GM12878 (cell line): ENCODE data around the gene IVD. TPM values are rescaled to one million over a fixed set of nuclear protein-coding genes. Genes with fewer than 3 reads are reported as not detected.

Source experiments
- ATAC-seq: fragments of 200-7000 bp; cut with Tn5 transposase; 3 replicates; pipeline ENCODE4 v1.9.1; 2020; ENCODE audit warnings: mild to moderate bottlenecking, moderate library complexity
- BruUV-seq: library from RNA; stranded (reverse); fragments of 400-500 nt; replicated peaks from 2 replicates; lab custom pipeline; 2021; lab: Mats Ljungman, UMichigan
- CTCF ChIA-PET: fragments of 300-600 bp; sonication (Branson Sonifier 250); formaldehyde crosslinking; extraction: SDS; loops from one replicate; lab custom pipeline; 2021; ENCODE audit warnings: inconsistent platforms; lab: Yijun Ruan, JAX
- POLR2A ChIA-PET: fragments of 350-600 bp; formaldehyde crosslinking; extraction: SDS; loops from one replicate; lab custom pipeline; 2021; ENCODE audit warnings: inconsistent platforms; lab: Charles Lee
- RAD21 ChIA-PET: fragments of 300-600 bp; sonication (Branson Sonifier 250); formaldehyde crosslinking; loops from one replicate; lab custom pipeline; 2023; ENCODE audit warnings: antibody characterized with exemption; ENCODE audit not compliant: unreplicated experiment; lab: Charles Lee
- SMC1A ChIA-PET: fragments of 300-600 bp; sonication (Branson Sonifier 250); formaldehyde crosslinking; loops from one replicate; lab custom pipeline; 2023; ENCODE audit not compliant: unreplicated experiment, uncharacterized antibody; lab: Charles Lee
- DNase-seq: peaks from one replicate; pipeline ENCODE4 v3.0.0-alpha.2; 2011; ENCODE audit warnings: low read depth, low spot score
- FAIRE-seq: peaks from 3 replicates; lab custom pipeline; 2011; peaks lifted over from hg19 to GRCh38; lab: Jason Lieb, UNC
- H2AFZ ChIP-seq: 2 replicates; pipeline ENCODE4 v1.6.0; 2011; ENCODE audit warnings: low read depth, low read length, control low read depth; ENCODE audit not compliant: control insufficient read depth
- H3K27ac ChIP-seq: 2 replicates; pipeline ENCODE4 v1.5.1; 2011; ENCODE audit warnings: control low read depth; ENCODE audit not compliant: control insufficient read depth, insufficient read depth
- H3K27me3 ChIP-seq, 2 experiments: replicated peaks in 1 of 2; 2 replicates each; pipeline versions ENCODE4 v1.6.0 to v1.6.1; 2011; ENCODE audit warnings: low read length in 1 of 2; ENCODE audit not compliant: control insufficient read depth in 2 of 2, insufficient read depth in 2 of 2
- H3K36me3 ChIP-seq, 2 experiments: 2 replicates each; pipeline ENCODE4 v1.5.1; 2011; ENCODE audit warnings: low read length in 1 of 2; ENCODE audit not compliant: control insufficient read depth in 2 of 2, insufficient read depth in 2 of 2
- H3K4me1 ChIP-seq: 2 replicates; pipeline ENCODE4 v1.6.1; 2011; ENCODE audit warnings: mild to moderate bottlenecking, low read length, moderate library complexity, mixed read lengths; ENCODE audit not compliant: control insufficient read depth, insufficient read depth
- H3K4me2 ChIP-seq: 2 replicates; pipeline ENCODE4 v1.6.0; 2011; ENCODE audit warnings: control low read depth; ENCODE audit not compliant: control insufficient read depth, insufficient read depth
- H3K4me3 ChIP-seq: fragments of 200-600 bp; sonication (generic); 2 replicates; pipeline ENCODE4 v1.5.1; 2016
- H3K79me2 ChIP-seq: 2 replicates; pipeline ENCODE4 v1.6.0; 2011; ENCODE audit warnings: low read length; ENCODE audit not compliant: control insufficient read depth, insufficient read depth
- H3K9ac ChIP-seq: 2 replicates; pipeline ENCODE4 v1.8.0; 2011; ENCODE audit warnings: low read length, control low read depth, mixed read lengths; ENCODE audit not compliant: control insufficient read depth, insufficient read depth
- H3K9me3 ChIP-seq: replicated peaks from 3 replicates; pipeline ENCODE4 v1.5.1; 2011; ENCODE audit warnings: mild to moderate bottlenecking, low read length; ENCODE audit not compliant: control insufficient read depth, insufficient read depth
- H4K20me1 ChIP-seq: 2 replicates; pipeline ENCODE4 v1.6.0; 2011; ENCODE audit not compliant: control insufficient read depth, insufficient read depth
- CBFB ChIP-seq: IDR thresholded peaks from 2 replicates; pipeline ENCODE4 v1.6.1; 2016; ENCODE audit warnings: antibody characterized with exemption, low read depth
- EP300 ChIP-seq, 2 experiments: fragments of 150-350 bp in 1 of 2; IDR thresholded peaks; 2 replicates each; pipeline ENCODE4 v1.6.1; 2011 to 2012; ENCODE audit warnings: low read depth in 2 of 2, low read length in 2 of 2, borderline replicate concordance in 1 of 2, improper control_type of control experiment in 1 of 2, inconsistent platforms in 1 of 2; ENCODE audit not compliant: control insufficient read depth in 1 of 2
- HDGF ChIP-seq: fragments of 450-650 bp; IDR thresholded peaks from 2 replicates; pipeline ENCODE4 v1.6.1; 2016; ENCODE audit warnings: antibody characterized with exemption
- MYB ChIP-seq: fragments of 150-350 bp; IDR thresholded peaks from 2 replicates; pipeline ENCODE4 v1.6.1; 2014; ENCODE audit warnings: mild to moderate bottlenecking, low read depth, low read length, borderline replicate concordance
- NBN ChIP-seq: fragments of 450-650 bp; IDR thresholded peaks from 2 replicates; pipeline ENCODE4 v1.6.1; 2016
- NFYA ChIP-seq: IDR thresholded peaks from 2 replicates; pipeline ENCODE4 v1.6.1; 2011; ENCODE audit warnings: low read depth, mild to moderate bottlenecking, low read length, improper control_type of control experiment, borderline replicate concordance
- RAD21 ChIP-seq: IDR thresholded peaks from 2 replicates; pipeline ENCODE4 v1.6.1; 2011; ENCODE audit warnings: mild to moderate bottlenecking, low read depth, low read length, moderate library complexity; ENCODE audit not compliant: insufficient read depth
- SP1 ChIP-seq: IDR thresholded peaks from one replicate; pipeline ENCODE4 v1.6.1; 2011; ENCODE audit warnings: low read depth, low read length
- ZNF217 ChIP-seq: fragments of 450-650 bp; IDR thresholded peaks from 2 replicates; pipeline ENCODE4 v1.6.1; 2017; ENCODE audit warnings: antibody characterized with exemption, mild to moderate bottlenecking
- ZNF274 ChIP-seq: IDR thresholded peaks from one replicate; pipeline ENCODE4 v1.8.0; 2011; ENCODE audit not compliant: insufficient read length, insufficient read depth
- ZNF622 ChIP-seq: fragments of 450-650 bp; IDR thresholded peaks from 2 replicates; pipeline ENCODE4 v1.6.1; 2017; ENCODE audit warnings: mild to moderate bottlenecking, inconsistent platforms
- WGBS: methylation state at CpG from one replicate; pipeline ENCODE4 v1.1.6; 2016; ENCODE audit warnings: low lambda C conversion rate; ENCODE audit not compliant: insufficient replicate concordance, insufficient coverage; ENCODE audit errors: missing lambda C conversion rate; 5-methylcytosine and 5-hydroxymethylcytosine counted together
- in situ Hi-C: fragments of 300-500 bp; cut with MboI; formaldehyde crosslinking; loops from 9 replicates; pipeline ENCODE4 v1.14.3; 2018; ENCODE audit warnings: mixed read lengths
- intact Hi-C: fragments of 100-400 bp; cut with micrococcal nuclease; formaldehyde crosslinking; loops from one replicate; pipeline ENCODE4 v1.14.2; 2022; ENCODE audit not compliant: unreplicated experiment
- polyA plus RNA-seq, 11 experiments: library from polyadenylated mRNA; depleted of rRNA in 4 of 11; unstranded in 6 of 11; stranded (reverse) in 5 of 11; fragments of >200 nt; fragmentation: Nextera tagmentation in 4 of 11; fragmentation: Illumina TruSeq in 1 of 11; extraction: Ambion mirVana in 4 of 11; extraction: Trizol in 1 of 11; gene quantifications; 1 replicate in 1 of 11; 2 replicates in 10 of 11; pipeline versions ENCODE4 v1.2.1 to v1.2.3, GENCODE V29; 2011 to 2016; ENCODE audit warnings: inconsistent platforms in 2 of 11, missing spikeins in 2 of 11, low read depth in 1 of 11
- total RNA-seq, 4 experiments: library from RNA; depleted of rRNA in 3 of 4; stranded (reverse); fragments of >200 nt in 3 of 4; fragmentation: Illumina TruSeq in 1 of 4; extraction: Trizol in 1 of 4; gene quantifications; 2 replicates each; pipeline versions ENCODE4 v1.2.1 to v1.2.3, GENCODE V29; 2013 to 2021
- TF ChIP-seq, protein P1 (sequence below): fragments of 150-350 bp; IDR thresholded peaks from 2 replicates; pipeline ENCODE4 v1.6.1; 2014; ENCODE audit warnings: mild to moderate bottlenecking, low read depth, low read length
- TF ChIP-seq, protein P2 (sequence below): fragments of 450-650 bp; IDR thresholded peaks from 2 replicates; pipeline ENCODE4 v1.6.1; 2016; ENCODE audit warnings: mild to moderate bottlenecking
- TF ChIP-seq, protein P3 (sequence below): fragments of 450-650 bp; IDR thresholded peaks from 2 replicates; pipeline ENCODE4 v1.6.1; 2018; ENCODE audit warnings: borderline replicate concordance, mild to moderate bottlenecking; ENCODE audit not compliant: partially characterized antibody

Gene IVD
- total and polyA plus RNA-seq, 10 of the 15 experiments (the other 5 are each of a cell fraction or from before 2014, with no cell fraction given) = 5.3 to 59.8 (median 45.7) TPM

DNA sequence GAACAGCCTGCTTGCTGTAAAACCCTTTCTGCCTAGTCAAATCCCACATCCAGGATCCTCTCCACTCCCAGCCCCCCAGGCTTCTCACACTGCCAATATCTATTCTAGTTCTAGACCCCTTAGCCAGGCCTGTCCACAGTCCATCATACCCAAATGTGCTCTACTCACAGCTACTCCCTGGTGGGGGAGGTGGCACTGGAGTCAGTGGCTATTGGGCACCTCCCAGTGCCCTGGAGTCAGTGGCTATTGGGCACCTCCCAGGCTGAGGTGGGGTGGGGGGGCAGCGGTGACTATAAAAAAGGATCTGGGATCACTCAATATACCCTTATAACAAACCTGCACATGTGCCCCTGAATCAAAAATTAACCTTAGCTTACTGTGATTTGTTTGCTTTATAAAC lies 48.3 kb upstream of the IVD start:
- FAIRE-seq = no peak
- H3K9ac ChIP-seq = no peak overlapping the region
- H2AFZ ChIP-seq = no peak overlapping the region
- peaks cover 5% of the 10 kb centered on the region; the same call in 1 of the 2 replicates for H3K4me1 ChIP-seq
- POLR2A ChIA-PET = no interaction called here
- H3K4me3 ChIP-seq = no peak overlapping the region
- no TSS peak for BruUV-seq
- H3K79me2 ChIP-seq = no peaks in the 10 kb centered on the region
- 0% methylated on average over 1 of the region's 1 CpG for WGBS
- H3K27me3 ChIP-seq = peaks cover 0 to 6% of the 10 kb centered on the region in 2 experiments; a peak in 3 of 4 replicates
- intact Hi-C loops = no loop called here
- H3K36me3 ChIP-seq = no peaks in the 10 kb centered on the region
- RAD21 ChIA-PET = no interaction called here
- H3K4me2 ChIP-seq = no peak overlapping the region
- SMC1A ChIA-PET = interaction anchor here (0.7 kb wide), 1 partner anchor 51 kb away, joined by 3 read pairs; no protein-coding TSS in a partner anchor
- ATAC-seq = no peak
- no peak overlapping the region for H3K27ac ChIP-seq
- H3K9me3 ChIP-seq = no peaks in the 10 kb centered on the region
- CTCF ChIA-PET = interaction anchor here (1.3 to 1.9 kb wide), 3 partner anchors 13 to 140 kb away, joined by 4 to 5 read pairs (median 4); no protein-coding TSS in a partner anchor
- TF ChIP-seq NFYA = no peak
- no peak for TF ChIP-seq ZNF622
- no peak for TF ChIP-seq ZNF217
- TF ChIP-seq, protein P1, sequence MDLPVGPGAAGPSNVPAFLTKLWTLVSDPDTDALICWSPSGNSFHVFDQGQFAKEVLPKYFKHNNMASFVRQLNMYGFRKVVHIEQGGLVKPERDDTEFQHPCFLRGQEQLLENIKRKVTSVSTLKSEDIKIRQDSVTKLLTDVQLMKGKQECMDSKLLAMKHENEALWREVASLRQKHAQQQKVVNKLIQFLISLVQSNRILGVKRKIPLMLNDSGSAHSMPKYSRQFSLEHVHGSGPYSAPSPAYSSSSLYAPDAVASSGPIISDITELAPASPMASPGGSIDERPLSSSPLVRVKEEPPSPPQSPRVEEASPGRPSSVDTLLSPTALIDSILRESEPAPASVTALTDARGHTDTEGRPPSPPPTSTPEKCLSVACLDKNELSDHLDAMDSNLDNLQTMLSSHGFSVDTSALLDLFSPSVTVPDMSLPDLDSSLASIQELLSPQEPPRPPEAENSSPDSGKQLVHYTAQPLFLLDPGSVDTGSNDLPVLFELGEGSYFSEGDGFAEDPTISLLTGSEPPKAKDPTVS = no peak
- TF ChIP-seq ZNF274 = no peak
- TF ChIP-seq RAD21 = no peak
- no peak for TF ChIP-seq MYB
- TF ChIP-seq NBN = no peak
- TF ChIP-seq HDGF = no peak
- no peak for TF ChIP-seq EP300 (IDR thresholded peaks at IDR 0.05; ENCODE audit: borderline replicate concordance in 1 of 2, control insufficient read depth in 1 of 2, low read depth in 2 of 2, low read length in 2 of 2)
- TF ChIP-seq, protein P2, sequence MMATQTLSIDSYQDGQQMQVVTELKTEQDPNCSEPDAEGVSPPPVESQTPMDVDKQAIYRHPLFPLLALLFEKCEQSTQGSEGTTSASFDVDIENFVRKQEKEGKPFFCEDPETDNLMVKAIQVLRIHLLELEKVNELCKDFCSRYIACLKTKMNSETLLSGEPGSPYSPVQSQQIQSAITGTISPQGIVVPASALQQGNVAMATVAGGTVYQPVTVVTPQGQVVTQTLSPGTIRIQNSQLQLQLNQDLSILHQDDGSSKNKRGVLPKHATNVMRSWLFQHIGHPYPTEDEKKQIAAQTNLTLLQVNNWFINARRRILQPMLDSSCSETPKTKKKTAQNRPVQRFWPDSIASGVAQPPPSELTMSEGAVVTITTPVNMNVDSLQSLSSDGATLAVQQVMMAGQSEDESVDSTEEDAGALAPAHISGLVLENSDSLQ = no peak
- no peak for TF ChIP-seq CBFB
- no peak for TF ChIP-seq SP1
- TF ChIP-seq, protein P3, sequence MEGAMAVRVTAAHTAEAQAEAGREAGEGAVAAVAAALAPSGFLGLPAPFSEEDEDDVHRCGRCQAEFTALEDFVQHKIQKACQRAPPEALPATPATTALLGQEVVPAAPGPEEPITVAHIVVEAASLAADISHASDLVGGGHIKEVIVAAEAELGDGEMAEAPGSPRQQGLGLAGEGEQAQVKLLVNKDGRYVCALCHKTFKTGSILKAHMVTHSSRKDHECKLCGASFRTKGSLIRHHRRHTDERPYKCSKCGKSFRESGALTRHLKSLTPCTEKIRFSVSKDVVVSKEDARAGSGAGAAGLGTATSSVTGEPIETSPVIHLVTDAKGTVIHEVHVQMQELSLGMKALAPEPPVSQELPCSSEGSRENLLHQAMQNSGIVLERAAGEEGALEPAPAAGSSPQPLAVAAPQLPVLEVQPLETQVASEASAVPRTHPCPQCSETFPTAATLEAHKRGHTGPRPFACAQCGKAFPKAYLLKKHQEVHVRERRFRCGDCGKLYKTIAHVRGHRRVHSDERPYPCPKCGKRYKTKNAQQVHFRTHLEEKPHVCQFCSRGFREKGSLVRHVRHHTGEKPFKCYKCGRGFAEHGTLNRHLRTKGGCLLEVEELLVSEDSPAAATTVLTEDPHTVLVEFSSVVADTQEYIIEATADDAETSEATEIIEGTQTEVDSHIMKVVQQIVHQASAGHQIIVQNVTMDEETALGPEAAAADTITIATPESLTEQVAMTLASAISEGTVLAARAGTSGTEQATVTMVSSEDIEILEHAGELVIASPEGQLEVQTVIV = no peak
- TF ChIP-seq, all 136 proteins: peak for 0
- H4K20me1 ChIP-seq = no peaks in the 10 kb centered on the region
- in situ Hi-C loops = loop anchor here (5.0 kb wide), 1 partner anchor 50 kb away; the partner anchor contains the start of gene PLCB2
- DNase-seq = no peak
